ENCODE results near the gene NXT1. TPM values are rescaled to one million over a fixed set of nuclear protein-coding genes. Genes with fewer than 3 reads are reported as not detected.

The NXT1 gene
- total and polyA plus RNA-seq, 2 donors (not counting 1 experiment from before 2014, with no cell fraction given): 21.4 to 147 TPM

- DNase-seq (no peak), ATAC-seq (ENCODE audit: low read depth) (no peak)
- TF ChIP-seq CTCF (IDR thresholded peaks at IDR 0.05) (peak; percentile 16), EZH2 (IDR thresholded peaks at IDR 0.05; ENCODE audit: borderline replicate concordance, insufficient read depth, low read depth, low read length, poor library complexity, severe bottlenecking) (no peak)
- H3K36me3 ChIP-seq (replicated peaks in 1 of 2; ENCODE audit: control extremely low read depth in 1 of 2, control insufficient read depth in 1 of 2, extremely low read depth in 1 of 2, insufficient read depth in 2 of 2, low read length in 1 of 2): no peaks in the 10 kb centered on the region
- no peaks in the 10 kb centered on the region for H3K27me3 ChIP-seq (replicated peaks in 1 of 4; ENCODE audit: control extremely low read depth in 1 of 4, control insufficient read depth in 3 of 4, insufficient read depth in 4 of 4, low read length in 3 of 4)
- no peak overlapping the region for H3K4me3 Mint-ChIP-seq
- CTCF ChIA-PET: no interaction called here
- no peak overlapping the region for H3K4me2 ChIP-seq (replicated peaks; ENCODE audit: low read depth, low read length, poor library complexity, severe bottlenecking)
- no peak overlapping the region for H3K27ac ChIP-seq (ENCODE audit: low read length in 2 of 2)
- 95% methylated on average over 5 of the region's 8 CpGs for WGBS (ENCODE audit: insufficient coverage)
- POLR2A ChIA-PET: no interaction called here
- H2AFZ ChIP-seq (ENCODE audit: insufficient read depth, low read depth, low read length, poor library complexity, severe bottlenecking): no peak overlapping the region
- H3K9me3 ChIP-seq (ENCODE audit: control extremely low read depth in 1 of 3, control insufficient read depth in 2 of 3, insufficient read depth in 1 of 3, low read length in 2 of 3): peaks cover 0 to 4% (median 0%) of the 10 kb centered on the region in 3 donors
- no peak overlapping the region for H3K27ac Mint-ChIP-seq
- H3K27me3 Mint-ChIP-seq: peaks cover 13% of the 10 kb centered on the region
- H3K9me3 Mint-ChIP-seq (ENCODE audit: insufficient read depth): no peaks in the 10 kb centered on the region
- no peaks in the 10 kb centered on the region for H3K79me2 ChIP-seq (ENCODE audit: control insufficient read depth, insufficient read depth, low read length)
- no peak overlapping the region for H3K9ac ChIP-seq (ENCODE audit: low read length)
- H3K4me3 ChIP-seq (ENCODE audit: control extremely low read depth in 1 of 5, extremely low read depth in 1 of 5, insufficient read depth in 1 of 5, low read depth in 2 of 5, low read length in 4 of 5): no peak overlapping the region
- no peaks in the 10 kb centered on the region for H4K20me1 ChIP-seq (ENCODE audit: control insufficient read depth, insufficient read depth, low read length, poor library complexity, severe bottlenecking)
- H3K4me1 Mint-ChIP-seq: no peaks in the 10 kb centered on the region
- no peaks in the 10 kb centered on the region for H3K4me1 ChIP-seq (ENCODE audit: control insufficient read depth in 2 of 2, insufficient read depth in 2 of 2, low read length in 2 of 2)
- intact Hi-C loops (cut with micrococcal nuclease): no loop called here
Measured at GRCh38 chr20:23320317-23320716, 30.3 kb upstream of the NXT1 start.

GRCh38 chr20:23325107-23325506, 25.5 kb upstream of the NXT1 start:
- CTCF ChIA-PET: interaction anchor here (0.7 kb wide), 1 partner anchor 13 kb away, joined by 3 read pairs; no protein-coding TSS in a partner anchor
- Histone ChIP-seq H3K79me2 (ENCODE audit: control insufficient read depth, insufficient read depth, low read length) (no peaks in the 10 kb centered on the region), H4K20me1 (ENCODE audit: control insufficient read depth, insufficient read depth, low read length, poor library complexity, severe bottlenecking) (no peaks in the 10 kb centered on the region), H3K36me3 (replicated peaks in 1 of 2; ENCODE audit: control extremely low read depth in 1 of 2, control insufficient read depth in 1 of 2, extremely low read depth in 1 of 2, insufficient read depth in 2 of 2, low read length in 1 of 2) (no peaks in the 10 kb centered on the region), H3K9ac (ENCODE audit: low read length) (no peak overlapping the region), H3K27ac (ENCODE audit: low read length in 2 of 2) (no peak overlapping the region), H3K4me1 (ENCODE audit: control insufficient read depth in 2 of 2, insufficient read depth in 2 of 2, low read length in 2 of 2) (no peaks in the 10 kb centered on the region), H3K9me3 (ENCODE audit: control extremely low read depth in 1 of 3, control insufficient read depth in 2 of 3, insufficient read depth in 1 of 3, low read length in 2 of 3) (peaks cover 0 to 4% (median 0%) of the 10 kb centered on the region in 3 donors), H2AFZ (ENCODE audit: insufficient read depth, low read depth, low read length, poor library complexity, severe bottlenecking) (no peak overlapping the region), H3K27me3 (replicated peaks in 1 of 4; ENCODE audit: control extremely low read depth in 1 of 4, control insufficient read depth in 3 of 4, insufficient read depth in 4 of 4, low read length in 3 of 4) (no peaks in the 10 kb centered on the region), H3K4me3 (ENCODE audit: control extremely low read depth in 1 of 5, extremely low read depth in 1 of 5, insufficient read depth in 1 of 5, low read depth in 2 of 5, low read length in 4 of 5) (no peak overlapping the region), H3K4me2 (replicated peaks; ENCODE audit: low read depth, low read length, poor library complexity, severe bottlenecking) (no peak overlapping the region)
- POLR2A ChIA-PET: no interaction called here
- no peaks in the 10 kb centered on the region for H3K4me1 Mint-ChIP-seq
- no peaks in the 10 kb centered on the region for H3K9me3 Mint-ChIP-seq (ENCODE audit: insufficient read depth)
- TF ChIP-seq EZH2 (IDR thresholded peaks at IDR 0.05; ENCODE audit: borderline replicate concordance, insufficient read depth, low read depth, low read length, poor library complexity, severe bottlenecking): no peak
- no peak for TF ChIP-seq CTCF (IDR thresholded peaks at IDR 0.05)
- no peak overlapping the region for H3K27ac Mint-ChIP-seq
- DNase-seq (no peak), ATAC-seq (ENCODE audit: low read depth) (no peak)
- H3K4me3 Mint-ChIP-seq: no peak overlapping the region
- no peaks in the 10 kb centered on the region for H3K27me3 Mint-ChIP-seq
- intact Hi-C loops (cut with micrococcal nuclease): no loop called here
- 86% methylated on average over 2 of the region's 3 CpGs for WGBS (ENCODE audit: insufficient coverage)

All from B cell (primary cell).